GM04504 (cell line): ENCODE data around the gene SLC4A3.

Source experiments
- DNase-seq: peaks from one replicate; pipeline ENCODE4 v3.0.0-alpha.2; 2012; ENCODE audit warnings: low read depth

SLC4A3 gene

GRCh38 chr2:219613461-219614070, 13.9 kb upstream of the SLC4A3 start:
- DNase-seq: no peak

- no peak for DNase-seq
Observed at GRCh38 chr2:219614076-219614860, 13.2 kb upstream of the SLC4A3 start.

DNA sequence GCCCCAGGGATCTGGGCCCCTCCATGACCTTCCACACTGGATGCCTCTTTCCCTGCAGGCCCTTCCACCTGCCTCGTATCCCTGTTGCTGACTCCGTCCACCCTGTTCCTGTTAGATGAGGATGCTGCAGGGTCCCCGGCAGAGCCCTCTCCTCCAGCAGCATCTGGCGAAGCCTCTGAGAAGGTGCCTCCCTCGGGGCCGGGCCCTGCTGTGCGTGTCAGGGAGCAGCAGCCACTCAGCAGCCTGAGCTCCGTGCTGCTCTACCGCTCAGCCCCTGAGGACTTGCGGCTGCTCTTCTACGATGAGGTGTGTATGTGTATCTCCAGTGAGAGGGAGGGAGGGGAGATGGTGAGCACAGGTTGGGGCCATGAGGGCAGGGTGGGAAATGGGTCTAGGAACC, 12.4 kb upstream of the SLC4A3 start:
- no peak for DNase-seq

DNA sequence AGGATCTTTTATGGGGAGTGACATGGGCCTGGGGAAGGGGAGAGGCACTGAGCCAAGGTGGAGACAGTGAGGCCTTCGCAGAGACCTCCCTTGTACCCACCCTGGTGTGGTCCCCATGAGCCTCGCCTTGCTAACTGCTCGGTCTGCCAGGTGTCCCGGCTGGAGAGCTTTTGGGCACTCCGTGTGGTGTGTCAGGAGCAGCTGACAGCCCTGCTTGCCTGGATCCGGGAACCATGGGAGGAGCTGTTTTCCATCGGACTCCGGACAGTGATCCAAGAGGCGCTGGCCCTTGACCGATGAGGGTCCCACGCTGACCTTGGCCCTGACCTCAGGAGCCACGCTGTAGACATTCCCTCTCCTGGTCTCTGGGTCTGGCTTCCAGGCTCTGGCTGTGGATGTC, 11.5 kb upstream of the SLC4A3 start:
- DNase-seq: no peak

DNA sequence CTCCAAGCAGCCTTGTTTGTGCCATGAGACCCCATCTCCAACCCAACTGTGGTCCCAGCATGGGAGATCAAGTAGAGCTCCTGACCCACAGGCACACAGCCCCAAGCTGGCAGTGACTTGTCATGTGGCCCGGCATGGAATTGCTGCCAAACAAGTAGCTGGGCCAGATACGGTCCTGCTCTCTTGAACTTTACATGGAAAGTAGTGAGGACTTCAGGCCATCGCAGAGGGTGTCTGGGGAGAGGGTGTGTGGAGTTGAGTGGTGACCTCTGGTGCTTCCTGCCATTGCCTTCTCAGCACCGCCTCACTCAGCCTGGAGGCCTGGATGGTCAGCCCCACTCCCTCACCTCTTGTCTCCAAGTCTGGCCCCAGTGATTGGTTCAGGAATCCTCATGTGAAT, 10.9 kb upstream of the SLC4A3 start:
- no peak for DNase-seq

DNA sequence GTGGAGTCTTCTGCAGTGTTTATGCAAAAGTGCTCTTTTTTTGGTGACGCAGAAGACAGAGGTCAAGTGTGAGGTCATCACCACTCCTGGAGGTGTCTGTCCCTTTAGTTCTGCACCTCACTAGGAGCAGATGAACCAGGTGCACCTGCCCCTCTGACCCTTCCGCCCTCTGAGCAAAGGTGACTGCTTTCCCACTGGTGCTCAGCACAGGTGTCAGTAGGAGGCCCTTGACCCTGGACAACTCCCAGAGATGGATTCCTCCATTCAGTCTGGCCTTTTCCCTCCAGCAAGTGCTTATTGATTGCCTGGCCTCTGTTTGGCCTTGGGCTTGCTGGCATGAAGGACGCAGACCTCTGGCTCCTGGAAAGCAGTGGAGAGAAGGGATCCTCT, 8.7 kb upstream of the SLC4A3 start:
- no peak for DNase-seq

GRCh38 chr2:219619235-219619634, 8.2 kb upstream of the SLC4A3 start:
- DNase-seq: no peak

DNA sequence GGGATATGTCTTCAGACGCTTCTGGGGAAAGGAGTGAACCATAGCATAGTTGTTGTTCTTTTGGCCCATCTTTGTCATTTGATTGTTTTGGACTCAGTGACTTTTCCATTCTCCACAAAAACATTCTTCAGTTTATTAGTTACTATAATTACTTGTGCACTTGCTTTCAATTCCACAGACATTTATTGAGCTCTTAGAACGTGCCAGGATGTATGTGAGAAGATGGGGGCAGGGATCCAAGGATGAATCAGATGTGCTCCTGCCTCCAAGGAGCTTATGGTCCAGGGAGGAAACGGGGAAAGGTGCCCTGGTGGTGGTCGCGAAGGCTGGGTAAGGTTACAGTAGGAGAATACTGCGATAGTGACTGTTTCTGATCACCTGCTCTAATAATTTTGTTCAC, 6.9 kb upstream of the SLC4A3 start:
- no peak for DNase-seq

DNA sequence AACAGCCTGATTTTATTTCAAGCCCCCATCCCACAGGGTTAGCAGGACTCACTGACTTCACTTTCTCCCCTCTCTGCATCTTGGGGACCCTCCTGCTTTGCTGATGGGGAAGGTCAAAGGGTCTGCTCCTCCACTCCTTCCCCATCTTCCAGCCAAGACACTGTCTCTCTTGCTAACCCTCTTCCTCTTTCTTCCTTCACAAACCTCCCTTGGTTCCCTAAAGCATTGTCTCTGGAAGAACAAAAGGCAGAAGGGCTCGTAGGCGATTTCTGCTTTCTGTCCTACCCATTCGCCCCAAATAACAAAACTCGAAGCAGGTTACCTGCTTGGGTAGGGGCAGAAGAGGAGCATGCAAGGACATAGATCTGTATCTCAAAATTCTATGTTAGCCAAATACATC, 5.5 kb upstream of the SLC4A3 start:
- no peak for DNase-seq

DNA sequence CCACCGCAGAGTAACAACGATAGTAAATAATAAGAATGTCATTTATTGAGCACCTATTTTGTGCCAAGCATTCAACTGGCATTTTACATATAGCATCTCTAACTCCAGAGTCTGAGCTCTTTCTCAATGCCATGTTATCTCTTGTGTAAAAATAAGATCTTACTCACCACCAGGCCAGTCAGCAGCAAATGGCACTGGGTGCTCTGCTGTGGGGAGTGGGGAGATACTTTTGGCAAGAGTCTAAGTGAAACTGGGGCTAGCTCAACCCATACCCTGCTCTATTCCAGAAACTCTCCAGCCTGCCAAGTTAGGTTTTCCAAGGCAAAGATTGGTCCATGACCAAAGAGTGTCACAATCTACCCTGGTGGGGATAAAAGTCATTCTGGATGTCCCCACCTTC, 5.0 kb upstream of the SLC4A3 start:
- DNase-seq: no peak

DNA sequence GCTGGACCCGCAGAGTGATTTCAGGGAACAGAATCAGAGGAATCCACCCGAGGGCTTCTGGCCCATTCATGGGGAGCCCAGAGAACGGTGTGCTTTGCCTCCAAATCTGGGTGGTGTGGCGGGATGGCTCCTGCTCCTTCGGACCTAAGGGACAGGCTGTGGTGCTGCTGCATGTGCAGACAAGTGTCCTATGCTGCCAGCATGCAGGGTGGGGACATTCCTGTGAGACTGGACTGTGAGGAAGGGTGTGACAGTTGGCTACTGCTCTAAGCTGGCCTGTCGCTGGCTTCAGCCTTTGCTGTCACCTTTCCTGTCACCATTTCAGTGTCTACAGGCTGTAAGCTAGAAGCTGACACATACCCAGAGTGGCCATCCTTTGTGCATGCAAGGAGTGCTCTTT, 2.9 kb upstream of the SLC4A3 start:
- DNase-seq: no peak

DNA sequence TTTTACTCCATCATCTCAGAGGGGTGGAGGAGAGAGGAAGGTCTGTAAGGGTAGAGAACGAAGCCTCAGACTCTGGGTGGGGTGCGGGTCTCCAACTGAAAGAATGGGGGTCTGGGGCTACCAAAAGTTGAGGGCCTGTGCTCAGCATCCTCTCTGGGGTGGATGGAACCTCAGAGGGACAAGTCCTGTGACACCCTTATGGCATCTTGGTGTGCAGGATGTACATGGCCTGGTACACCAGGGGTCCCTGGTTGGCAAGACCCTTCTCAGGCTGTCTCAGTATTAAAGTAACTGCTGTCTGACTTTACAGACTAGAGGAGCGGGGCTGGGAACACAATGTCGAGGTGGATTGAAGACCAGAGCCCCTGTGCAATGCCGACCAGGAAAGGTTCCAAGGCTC, 2.3 kb upstream of the SLC4A3 start:
- DNase-seq: no peak

- no peak for DNase-seq
Observed at GRCh38 chr2:219626540-219626939, 890 bp upstream of the SLC4A3 start.

GRCh38 chr2:219628235-219628985, 980 bp downstream of the SLC4A3 start:
- DNase-seq: no peak

DNA sequence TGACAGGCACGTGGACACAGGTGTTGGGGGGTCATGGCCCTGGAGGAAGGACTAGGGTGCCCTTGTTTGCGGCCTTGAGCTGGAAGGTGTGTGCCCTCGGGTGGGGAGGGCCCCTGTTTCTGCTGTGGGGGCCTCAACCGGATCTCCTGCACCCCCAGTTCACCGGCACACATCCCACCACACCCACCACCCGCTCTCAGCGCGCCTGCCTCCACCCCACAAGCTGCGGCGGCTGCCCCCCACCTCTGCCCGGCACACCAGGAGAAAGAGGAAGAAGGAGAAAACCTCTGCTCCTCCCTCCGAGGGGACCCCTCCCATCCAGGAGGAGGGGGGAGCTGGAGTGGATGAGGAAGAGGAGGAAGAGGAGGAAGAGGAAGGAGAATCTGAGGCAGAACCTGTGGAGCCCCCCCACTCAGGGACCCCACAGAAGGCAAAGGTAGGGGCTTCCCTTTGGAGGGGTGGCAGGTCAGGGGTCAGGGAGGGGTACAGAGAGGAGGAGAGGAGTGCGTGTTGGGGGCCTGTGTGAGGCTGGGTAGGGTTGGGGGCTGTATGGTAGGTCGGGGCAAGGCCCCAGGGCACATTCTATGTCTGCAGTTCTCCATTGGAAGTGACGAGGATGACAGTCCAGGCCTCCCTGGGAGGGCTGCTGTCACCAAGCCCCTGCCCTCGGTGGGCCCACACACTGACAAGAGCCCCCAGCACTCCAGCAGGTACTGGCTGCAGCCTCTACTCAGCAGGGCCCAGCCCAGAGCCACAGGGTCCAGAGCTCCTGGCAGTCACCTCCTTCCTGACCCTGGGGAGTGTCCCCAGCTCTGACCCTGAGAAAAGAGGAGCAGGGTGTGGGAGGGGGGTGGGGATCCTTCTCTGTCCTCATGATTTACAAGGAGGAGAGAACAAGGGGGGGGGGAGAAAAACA, 1.8 kb downstream of the SLC4A3 start:
- DNase-seq: no peak

DNA sequence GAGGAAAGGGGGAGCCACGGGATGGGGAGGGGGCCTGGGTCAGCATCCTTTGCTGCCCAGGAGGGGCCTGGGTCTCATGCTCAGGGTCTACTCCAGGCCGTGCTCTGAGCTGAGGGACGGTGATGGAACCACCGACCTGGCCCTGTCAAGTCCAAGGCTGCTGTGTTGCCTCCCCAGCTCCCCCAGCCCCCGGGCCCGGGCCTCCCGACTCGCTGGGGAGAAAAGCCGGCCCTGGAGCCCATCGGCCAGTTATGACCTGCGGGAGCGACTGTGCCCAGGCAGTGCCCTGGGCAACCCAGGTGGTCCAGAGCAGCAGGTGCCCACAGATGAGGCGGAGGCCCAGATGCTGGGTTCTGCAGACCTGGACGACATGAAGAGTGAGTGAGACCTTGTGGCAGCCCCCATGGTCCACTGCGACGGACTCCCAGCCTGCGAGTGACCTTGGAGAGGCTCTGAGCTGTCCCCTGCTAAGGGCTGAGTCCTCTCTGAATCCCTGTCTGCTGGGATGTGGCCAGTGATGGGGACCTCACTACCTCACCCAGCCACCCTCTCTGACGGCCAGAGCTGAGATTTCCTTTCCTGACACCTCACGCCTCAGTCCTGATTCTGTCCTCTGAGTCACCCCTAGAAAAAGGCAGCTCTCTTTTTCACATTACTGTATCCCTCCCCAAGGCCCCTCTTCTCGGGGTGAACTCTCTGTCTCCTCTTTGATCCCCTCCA, 2.7 kb downstream of the SLC4A3 start:
- DNase-seq: no peak

DNA sequence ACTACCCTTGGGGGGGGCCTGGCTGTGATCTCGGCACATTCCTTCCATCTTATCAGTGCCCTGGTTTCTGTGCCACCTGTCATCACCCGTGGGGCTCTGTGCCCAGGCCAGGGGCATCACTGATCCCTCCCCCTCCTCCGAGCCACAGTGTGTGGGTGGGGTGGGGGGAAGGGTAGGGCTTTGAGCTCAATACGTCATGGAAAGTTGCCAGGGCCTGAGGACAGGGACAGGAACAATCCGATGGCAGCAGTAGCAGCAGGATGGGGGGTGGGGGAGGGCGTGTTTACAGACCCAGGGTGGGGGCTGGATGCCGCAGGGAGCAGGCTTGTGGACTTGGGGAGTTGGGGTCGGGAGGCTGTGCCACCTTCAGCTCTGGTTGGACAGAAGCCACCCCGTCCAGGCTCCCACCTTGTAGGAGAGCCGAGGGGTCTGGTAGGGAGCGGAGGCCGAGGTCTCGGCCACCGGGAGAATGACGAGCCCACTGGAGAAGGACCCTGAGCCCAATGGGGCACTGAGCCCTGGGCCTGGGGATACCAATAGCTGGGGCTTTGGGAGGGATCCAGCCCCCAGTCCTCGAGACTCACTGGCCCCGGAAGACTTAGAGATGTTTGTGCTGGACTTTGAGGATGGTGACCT, 3.5 kb downstream of the SLC4A3 start:
- DNase-seq: no peak

- DNase-seq: no peak
Observed at GRCh38 chr2:219631406-219631891, 4.0 kb downstream of the SLC4A3 start.

DNA sequence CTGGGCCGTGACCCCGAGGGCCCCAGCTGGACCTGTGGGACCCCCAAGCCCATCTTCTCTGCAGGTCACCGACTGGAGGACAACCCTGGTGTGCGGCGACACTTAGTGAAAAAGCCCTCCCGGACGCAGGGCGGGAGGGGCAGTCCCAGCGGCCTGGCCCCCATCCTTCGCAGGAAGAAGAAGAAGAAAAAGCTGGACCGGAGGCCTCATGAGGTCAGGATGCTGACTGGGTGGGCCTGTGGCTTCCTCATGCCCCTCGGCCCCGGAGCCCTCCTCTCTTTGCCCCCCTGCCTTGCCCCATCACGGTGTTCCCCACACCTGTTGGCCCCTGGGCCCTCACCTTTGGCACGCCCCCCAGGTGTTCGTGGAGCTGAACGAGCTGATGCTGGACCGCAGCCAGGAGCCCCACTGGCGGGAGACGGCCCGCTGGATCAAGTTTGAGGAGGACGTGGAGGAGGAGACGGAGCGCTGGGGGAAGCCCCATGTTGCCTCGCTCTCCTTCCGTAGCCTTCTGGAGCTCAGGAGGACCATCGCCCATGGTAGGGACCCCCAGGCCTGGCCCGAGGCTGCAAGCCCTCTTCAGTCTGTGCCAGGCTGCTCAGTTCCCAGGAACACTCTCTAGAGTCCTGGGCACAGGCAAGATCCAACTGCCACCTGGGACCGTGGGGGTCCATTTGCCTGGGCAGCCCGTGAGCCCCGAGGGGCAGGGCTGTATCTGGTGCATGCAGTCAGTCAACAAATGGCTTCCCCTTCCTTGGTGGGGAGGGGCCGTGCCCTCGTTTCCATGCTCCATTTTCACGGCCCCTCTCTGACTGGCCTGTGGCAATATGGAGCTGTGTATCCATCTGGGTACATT, 4.7 kb downstream of the SLC4A3 start:
- DNase-seq: no peak

GRCh38 chr2:219632760-219633105, 5.3 kb downstream of the SLC4A3 start:
- no peak for DNase-seq
